ENCODE measurements around the gene CCDC146.

DNA sequence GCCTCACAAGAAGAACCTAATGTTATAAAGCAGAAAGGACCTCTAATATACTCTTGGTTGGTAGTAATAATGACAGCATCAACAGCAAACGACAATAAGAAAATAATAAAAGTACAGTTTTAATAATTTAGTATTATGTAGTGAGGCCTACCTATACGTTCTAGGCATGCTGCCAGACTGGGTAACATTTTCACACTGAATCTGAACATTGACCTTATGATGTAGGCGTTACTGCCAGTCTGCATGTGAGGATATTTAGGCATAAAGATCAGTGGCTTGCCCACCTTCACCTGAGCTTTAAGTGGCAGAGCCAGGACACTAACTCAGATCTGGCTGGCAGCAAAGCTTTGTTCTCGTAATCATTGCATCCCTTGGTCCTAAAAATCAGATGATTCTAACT is 74.7 kb downstream of the CCDC146 start:
- TF ChIP-seq, protein P1, sequence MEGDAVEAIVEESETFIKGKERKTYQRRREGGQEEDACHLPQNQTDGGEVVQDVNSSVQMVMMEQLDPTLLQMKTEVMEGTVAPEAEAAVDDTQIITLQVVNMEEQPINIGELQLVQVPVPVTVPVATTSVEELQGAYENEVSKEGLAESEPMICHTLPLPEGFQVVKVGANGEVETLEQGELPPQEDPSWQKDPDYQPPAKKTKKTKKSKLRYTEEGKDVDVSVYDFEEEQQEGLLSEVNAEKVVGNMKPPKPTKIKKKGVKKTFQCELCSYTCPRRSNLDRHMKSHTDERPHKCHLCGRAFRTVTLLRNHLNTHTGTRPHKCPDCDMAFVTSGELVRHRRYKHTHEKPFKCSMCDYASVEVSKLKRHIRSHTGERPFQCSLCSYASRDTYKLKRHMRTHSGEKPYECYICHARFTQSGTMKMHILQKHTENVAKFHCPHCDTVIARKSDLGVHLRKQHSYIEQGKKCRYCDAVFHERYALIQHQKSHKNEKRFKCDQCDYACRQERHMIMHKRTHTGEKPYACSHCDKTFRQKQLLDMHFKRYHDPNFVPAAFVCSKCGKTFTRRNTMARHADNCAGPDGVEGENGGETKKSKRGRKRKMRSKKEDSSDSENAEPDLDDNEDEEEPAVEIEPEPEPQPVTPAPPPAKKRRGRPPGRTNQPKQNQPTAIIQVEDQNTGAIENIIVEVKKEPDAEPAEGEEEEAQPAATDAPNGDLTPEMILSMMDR (IDR thresholded peaks at IDR 0.05; ENCODE audit: low read depth, low read length), result no peak
- TF ChIP-seq EZH2phosphoT487 (IDR thresholded peaks at IDR 0.05; ENCODE audit: low read depth), result no peak

Data from OCI-LY3 (cell line).